ENCODE data around the gene CAD.

Gene CAD

GRCh38 chr2:27203741-27204140 is 13.4 kb upstream of the CAD start:
- Histone ChIP-seq H2AFZ (ENCODE audit: low read depth) (no peak overlapping the region), H3K4me3 (IDR thresholded peaks at IDR 0.05; ENCODE audit: insufficient read depth, low read depth, low read length) (no peak overlapping the region), H3K9ac (no peak overlapping the region), H3K4me1 (ENCODE audit: low read depth, poor library complexity, severe bottlenecking) (no peaks in the 10 kb centered on the region), H3K79me2 (ENCODE audit: insufficient read depth, low read depth) (no peaks in the 10 kb centered on the region), H3K36me3 (ENCODE audit: insufficient read depth) (no peaks in the 10 kb centered on the region), H3K4me2 (no peak overlapping the region), H3K27me3 (ENCODE audit: insufficient read depth, low read depth) (no peaks in the 10 kb centered on the region), H3K27ac (no peak overlapping the region), H4K20me1 (ENCODE audit: insufficient read depth) (no peaks in the 10 kb centered on the region)
- no peak for TF ChIP-seq CTCF (conservative IDR thresholded peaks at IDR 0.05; ENCODE audit: low read depth, low read length)

- H3K79me2 ChIP-seq (ENCODE audit: insufficient read depth, low read depth), result no peaks in the 10 kb centered on the region
- no peak overlapping the region for H3K9ac ChIP-seq
- no peak overlapping the region for H3K4me3 ChIP-seq (IDR thresholded peaks at IDR 0.05; ENCODE audit: insufficient read depth, low read depth, low read length)
- H3K4me2 ChIP-seq, result no peak overlapping the region
- H3K36me3 ChIP-seq (ENCODE audit: insufficient read depth), result no peaks in the 10 kb centered on the region
- H2AFZ ChIP-seq (ENCODE audit: low read depth), result no peak overlapping the region
- H3K4me1 ChIP-seq (ENCODE audit: low read depth, poor library complexity, severe bottlenecking), result no peaks in the 10 kb centered on the region
- H3K27ac ChIP-seq, result no peak overlapping the region
- H4K20me1 ChIP-seq (ENCODE audit: insufficient read depth), result no peaks in the 10 kb centered on the region
- TF ChIP-seq CTCF (conservative IDR thresholded peaks at IDR 0.05; ENCODE audit: low read depth, low read length), result no peak
- H3K27me3 ChIP-seq (ENCODE audit: insufficient read depth, low read depth), result no peaks in the 10 kb centered on the region
These were observed 12.6 kb upstream of the CAD start for GRCh38 chr2:27204566-27204965.

- no peaks in the 10 kb centered on the region for H3K27me3 ChIP-seq (ENCODE audit: insufficient read depth, low read depth)
These were observed 12.0 kb upstream of the CAD start for GRCh38 chr2:27205206-27205605.

GRCh38 chr2:27206346-27206745 is 10.8 kb upstream of the CAD start:
- no peak overlapping the region for H3K4me2 ChIP-seq
- H2AFZ ChIP-seq (ENCODE audit: low read depth), result no peak overlapping the region
- no peak overlapping the region for H3K27ac ChIP-seq
- no peak overlapping the region for H3K4me3 ChIP-seq (IDR thresholded peaks at IDR 0.05; ENCODE audit: insufficient read depth, low read depth, low read length)
- no peaks in the 10 kb centered on the region for H4K20me1 ChIP-seq (ENCODE audit: insufficient read depth)
- H3K79me2 ChIP-seq (ENCODE audit: insufficient read depth, low read depth), result no peaks in the 10 kb centered on the region
- H3K27me3 ChIP-seq (ENCODE audit: insufficient read depth, low read depth), result no peaks in the 10 kb centered on the region
- TF ChIP-seq CTCF (conservative IDR thresholded peaks at IDR 0.05; ENCODE audit: low read depth, low read length), result no peak
- no peaks in the 10 kb centered on the region for H3K36me3 ChIP-seq (ENCODE audit: insufficient read depth)
- no peak overlapping the region for H3K9ac ChIP-seq
- peaks cover 5% of the 10 kb centered on the region for H3K4me1 ChIP-seq (ENCODE audit: low read depth, poor library complexity, severe bottlenecking)

More at GRCh38 chr2:27205206-27205605, 12.0 kb upstream of the CAD start:
- Histone ChIP-seq H3K79me2 (ENCODE audit: insufficient read depth, low read depth) (no peaks in the 10 kb centered on the region), H2AFZ (ENCODE audit: low read depth) (no peak overlapping the region), H3K4me1 (ENCODE audit: low read depth, poor library complexity, severe bottlenecking) (no peaks in the 10 kb centered on the region), H3K9ac (no peak overlapping the region), H3K4me2 (no peak overlapping the region), H3K27ac (no peak overlapping the region), H3K4me3 (IDR thresholded peaks at IDR 0.05; ENCODE audit: insufficient read depth, low read depth, low read length) (no peak overlapping the region), H4K20me1 (ENCODE audit: insufficient read depth) (no peaks in the 10 kb centered on the region), H3K36me3 (ENCODE audit: insufficient read depth) (no peaks in the 10 kb centered on the region)
- no peak for TF ChIP-seq CTCF (conservative IDR thresholded peaks at IDR 0.05; ENCODE audit: low read depth, low read length)

Measured in KMS-11 (cell line).